ENCODE results near the gene NIPAL4.

- no peak for TF ChIP-seq CTCF (conservative IDR thresholded peaks at IDR 0.05)
- TF ChIP-seq EZH2 (IDR thresholded peaks at IDR 0.05; ENCODE audit: low read depth) = no peak
Observed at GRCh38 chr5:157415838-157416237, 44.2 kb upstream of the NIPAL4 start.

All from PC-9 (cell line).